ENCODE data around the gene ADARB2.

DNA sequence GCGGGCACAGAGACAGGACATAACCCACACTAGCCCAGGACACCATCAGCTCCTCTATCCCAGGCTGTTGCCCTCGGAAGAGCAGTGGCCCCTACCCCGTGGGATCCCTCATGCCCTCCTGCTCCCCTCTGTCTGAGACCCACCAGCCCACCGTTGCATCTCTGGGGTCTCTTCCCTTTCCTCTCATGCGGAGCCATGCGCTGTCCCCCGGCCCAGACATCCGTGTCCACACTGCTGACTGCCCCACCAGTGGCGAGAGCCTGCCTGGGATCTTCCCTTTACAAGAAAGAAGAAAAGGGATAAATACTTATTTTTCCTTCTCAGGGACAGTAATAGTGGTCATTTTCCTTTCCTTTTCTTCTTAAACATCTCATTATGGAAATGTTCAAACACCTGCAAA lies 565.7 kb downstream of the ADARB2 start:
- TF ChIP-seq FOXM1 (IDR thresholded peaks at IDR 0.05; ENCODE audit: borderline replicate concordance) (no peak), ELF4 (IDR thresholded peaks at IDR 0.05) (no peak), ARNT (IDR thresholded peaks at IDR 0.05) (no peak), SP1 (IDR thresholded peaks at IDR 0.05) (no peak), BHLHE40 (IDR thresholded peaks at IDR 0.05; ENCODE audit: borderline replicate concordance) (no peak), TARDBP (IDR thresholded peaks at IDR 0.05) (no peak), NFRKB (IDR thresholded peaks at IDR 0.05) (no peak), SUZ12 (IDR thresholded peaks at IDR 0.05) (no peak), FOXK2 (IDR thresholded peaks at IDR 0.05) (no peak), L3MBTL2 (conservative IDR thresholded peaks at IDR 0.05) (no peak), LEF1 (IDR thresholded peaks at IDR 0.05; ENCODE audit: borderline replicate concordance) (no peak)

Measured in HEK293T (cell line).